Measurements from ENCODE around the gene SASS6. TPM values are rescaled to one million over a fixed set of nuclear protein-coding genes. Genes with fewer than 3 reads are reported as not detected.

SASS6 gene
- total RNA-seq, 1 donor from 2014 or later = 1.6 TPM

GRCh38 chr1:100037656-100037926 is 95.1 kb downstream of the SASS6 start:
- H3K9me3 ChIP-seq (ENCODE audit: control insufficient read depth in 3 of 3, low read length in 3 of 3) = no peaks in the 10 kb centered on the region
- H3K4me1 ChIP-seq (ENCODE audit: control insufficient read depth in 3 of 3, insufficient read depth in 3 of 3, low read length in 3 of 3) = peaks cover 9 to 23% (median 18%) of the 10 kb centered on the region in 3 donors
- H3K36me3 ChIP-seq (ENCODE audit: control insufficient read depth in 3 of 3, insufficient read depth in 3 of 3, low read length in 3 of 3) = no peaks in the 10 kb centered on the region
- peak overlapping the region; percentile 90 to 99 (median 92) for H3K4me3 ChIP-seq (ENCODE audit: low read length in 3 of 3)
- peak overlapping the region; percentile 87 to 96 (median 93) for H3K9ac ChIP-seq (ENCODE audit: low read depth in 1 of 3, low read length in 3 of 3)
- H3K27me3 ChIP-seq (ENCODE audit: control insufficient read depth in 3 of 3, insufficient read depth in 3 of 3, low read length in 3 of 3) = no peaks in the 10 kb centered on the region
- H3K27ac ChIP-seq (ENCODE audit: low read depth, low read length) = peak overlapping the region; percentile 90

GRCh38 chr1:100036718-100037655 is 95.7 kb downstream of the SASS6 start:
- Histone ChIP-seq H3K36me3 (ENCODE audit: control insufficient read depth in 3 of 3, insufficient read depth in 3 of 3, low read length in 3 of 3) (no peaks in the 10 kb centered on the region), H3K27me3 (ENCODE audit: control insufficient read depth in 3 of 3, insufficient read depth in 3 of 3, low read length in 3 of 3) (no peaks in the 10 kb centered on the region), H3K9ac (ENCODE audit: low read depth in 1 of 3, low read length in 3 of 3) (peak overlapping the region; percentile 87 to 96 (median 93)), H3K4me3 (ENCODE audit: low read length in 3 of 3) (peak overlapping the region; percentile 90 to 99 (median 92)), H3K27ac (ENCODE audit: low read depth, low read length) (peak overlapping the region; percentile 90), H3K9me3 (ENCODE audit: control insufficient read depth in 3 of 3, low read length in 3 of 3) (no peaks in the 10 kb centered on the region), H3K4me1 (ENCODE audit: control insufficient read depth in 3 of 3, insufficient read depth in 3 of 3, low read length in 3 of 3) (peaks cover 9 to 23% (median 18%) of the 10 kb centered on the region in 3 donors)

- Histone ChIP-seq H3K27ac (ENCODE audit: low read depth, low read length) (no peak overlapping the region), H3K4me1 (ENCODE audit: control insufficient read depth in 3 of 3, insufficient read depth in 3 of 3, low read length in 3 of 3) (peaks cover 9 to 17% (median 10%) of the 10 kb centered on the region in 3 donors), H3K9ac (ENCODE audit: low read depth in 1 of 3, low read length in 3 of 3) (no peak overlapping the region), H3K9me3 (ENCODE audit: control insufficient read depth in 3 of 3, low read length in 3 of 3) (no peaks in the 10 kb centered on the region), H3K36me3 (ENCODE audit: control insufficient read depth in 3 of 3, insufficient read depth in 3 of 3, low read length in 3 of 3) (no peaks in the 10 kb centered on the region), H3K27me3 (ENCODE audit: control insufficient read depth in 3 of 3, insufficient read depth in 3 of 3, low read length in 3 of 3) (no peaks in the 10 kb centered on the region), H3K4me3 (ENCODE audit: low read length in 3 of 3) (no peak overlapping the region)
Observed at GRCh38 chr1:100035214-100035613, 97.5 kb downstream of the SASS6 start.

GRCh38 chr1:100034470-100034869 is 98.3 kb downstream of the SASS6 start:
- no peak overlapping the region for H3K9ac ChIP-seq (ENCODE audit: low read depth in 1 of 3, low read length in 3 of 3)
- no peak overlapping the region for H3K27ac ChIP-seq (ENCODE audit: low read depth, low read length)
- H3K9me3 ChIP-seq (ENCODE audit: control insufficient read depth in 3 of 3, low read length in 3 of 3) = no peaks in the 10 kb centered on the region
- no peaks in the 10 kb centered on the region for H3K36me3 ChIP-seq (ENCODE audit: control insufficient read depth in 3 of 3, insufficient read depth in 3 of 3, low read length in 3 of 3)
- peaks cover 7 to 10% (median 10%) of the 10 kb centered on the region in 3 donors for H3K4me1 ChIP-seq (ENCODE audit: control insufficient read depth in 3 of 3, insufficient read depth in 3 of 3, low read length in 3 of 3)
- H3K27me3 ChIP-seq (ENCODE audit: control insufficient read depth in 3 of 3, insufficient read depth in 3 of 3, low read length in 3 of 3) = no peaks in the 10 kb centered on the region
- H3K4me3 ChIP-seq (ENCODE audit: low read length in 3 of 3) = no peak overlapping the region

Small RNAs within 50 kb of the gene (small RNA-seq; reads per million reads assigned to genes)
- not detected for gene AC093019.1

Other genes starting within 250 kb of the SASS6 start
- 12.0 TPM for gene SLC35A3, start 162.9 kb downstream of the SASS6 start, total RNA-seq
- gene TRMT13, start 233 bp upstream of the SASS6 start, total RNA-seq = 16.2 TPM
- gene LRRC39, start 45.3 kb upstream of the SASS6 start, total RNA-seq = 164 TPM
- gene DBT, start 116.9 kb upstream of the SASS6 start, total RNA-seq = 4.7 TPM
- gene RTCA, start 133.3 kb upstream of the SASS6 start, total RNA-seq = 28.7 TPM
- 17.2 TPM for gene CDC14A, start 219.6 kb upstream of the SASS6 start, total RNA-seq